Measurements from ENCODE around the gene FAM20A. TPM values are rescaled to one million over a fixed set of nuclear protein-coding genes. Genes with fewer than 3 reads are reported as not detected.
"Not testable (repeated sequence)": the region's sequence is repeated elsewhere in the genome, so short reads cannot be mapped to it uniquely, and the experiment has no call there.

Gene FAM20A
- total RNA-seq, 2 donors from 2014 or later: not detected

GRCh38 chr17:68522266-68522665, 78.9 kb downstream of the FAM20A start:
- no peak overlapping the region for H3K4me3 Mint-ChIP-seq
- peaks cover 38 to 45% of the 10 kb centered on the region in 2 donors for H3K4me1 Mint-ChIP-seq (ENCODE audit: low read depth in 2 of 2)
- no peak for ATAC-seq
- no peak overlapping the region for H3K27ac Mint-ChIP-seq
- peaks cover 47% of the 10 kb centered on the region for H3K36me3 Mint-ChIP-seq
- DNase-seq (ENCODE audit: low spot score): no peak
- no peaks in the 10 kb centered on the region for H3K27me3 Mint-ChIP-seq
- no peaks in the 10 kb centered on the region for H3K9me3 Mint-ChIP-seq

GRCh38 chr17:68519911-68520310, 81.3 kb downstream of the FAM20A start:
- no peaks in the 10 kb centered on the region for H3K27me3 Mint-ChIP-seq
- DNase-seq (ENCODE audit: low spot score) (no peak), ATAC-seq (no peak)
- peaks cover 40 to 43% of the 10 kb centered on the region in 2 donors for H3K4me1 Mint-ChIP-seq (ENCODE audit: low read depth in 2 of 2)
- H3K36me3 Mint-ChIP-seq: peaks cover 46% of the 10 kb centered on the region
- H3K9me3 Mint-ChIP-seq: no peaks in the 10 kb centered on the region
- peak overlapping the region in 1 of 2 donors; percentile 13 for H3K27ac Mint-ChIP-seq
- H3K4me3 Mint-ChIP-seq: no peak overlapping the region

- H3K4me3 Mint-ChIP-seq; ATAC-seq; DNase-seq (ENCODE audit: low spot score); H3K9me3 Mint-ChIP-seq; H3K27me3 Mint-ChIP-seq: not testable (repeated sequence)
- peak overlapping the region in 1 of 2 donors; percentile 53 for H3K27ac Mint-ChIP-seq
- H3K36me3 Mint-ChIP-seq: peaks cover 40% of the 10 kb centered on the region
- H3K4me1 Mint-ChIP-seq (ENCODE audit: low read depth in 2 of 2): peaks cover 48 to 51% of the 10 kb centered on the region in 2 donors
Measured at GRCh38 chr17:68519051-68519450, 82.1 kb downstream of the FAM20A start.

- H3K27ac Mint-ChIP-seq: no peak overlapping the region
- H3K27me3 Mint-ChIP-seq: no peaks in the 10 kb centered on the region
- DNase-seq (ENCODE audit: low spot score) (no peak), ATAC-seq (no peak)
- peaks cover 37% of the 10 kb centered on the region for H3K36me3 Mint-ChIP-seq
- H3K4me1 Mint-ChIP-seq (ENCODE audit: low read depth in 2 of 2): peaks cover 56 to 59% of the 10 kb centered on the region in 2 donors
- no peaks in the 10 kb centered on the region for H3K9me3 Mint-ChIP-seq
- H3K4me3 Mint-ChIP-seq: no peak overlapping the region
Measured at GRCh38 chr17:68518063-68518815, 82.9 kb downstream of the FAM20A start.

GRCh38 chr17:68517605-68518004, 83.6 kb downstream of the FAM20A start:
- peaks cover 60% of the 10 kb centered on the region in 2 donors for H3K4me1 Mint-ChIP-seq (ENCODE audit: low read depth in 2 of 2)
- not testable (repeated sequence) for DNase-seq (ENCODE audit: low spot score); ATAC-seq; H3K27ac Mint-ChIP-seq; H3K27me3 Mint-ChIP-seq; H3K4me3 Mint-ChIP-seq; H3K9me3 Mint-ChIP-seq
- peaks cover 42% of the 10 kb centered on the region for H3K36me3 Mint-ChIP-seq

- no peak for ATAC-seq
- Mint-ChIP-seq H3K9me3 (no peaks in the 10 kb centered on the region), H3K27me3 (no peaks in the 10 kb centered on the region), H3K4me1 (ENCODE audit: low read depth in 2 of 2) (peaks cover 57 to 65% of the 10 kb centered on the region in 2 donors), H3K27ac (no peak overlapping the region), H3K36me3 (peaks cover 36% of the 10 kb centered on the region), H3K4me3 (no peak overlapping the region)
- no peak for DNase-seq (ENCODE audit: low spot score)
Measured at GRCh38 chr17:68516732-68517131, 84.4 kb downstream of the FAM20A start.

GRCh38 chr17:68514831-68515635, 86.1 kb downstream of the FAM20A start:
- Mint-ChIP-seq H3K9me3 (no peaks in the 10 kb centered on the region), H3K4me3 (peak overlapping the region; percentile 99), H3K27me3 (no peaks in the 10 kb centered on the region), H3K27ac (peak overlapping the region; percentile 94 to 99), H3K36me3 (peaks cover 36% of the 10 kb centered on the region), H3K4me1 (ENCODE audit: low read depth in 2 of 2) (peaks cover 65 to 75% of the 10 kb centered on the region in 2 donors)
- DNase-seq (ENCODE audit: low spot score) (no peak), ATAC-seq (no peak)

GRCh38 chr17:68513932-68514331, 87.2 kb downstream of the FAM20A start:
- DNase-seq (ENCODE audit: low spot score) (no peak), ATAC-seq (no peak)
- Mint-ChIP-seq H3K36me3 (peaks cover 32% of the 10 kb centered on the region), H3K27ac (peak overlapping the region; percentile 94 to 99), H3K4me1 (ENCODE audit: low read depth in 2 of 2) (peaks cover 64 to 77% of the 10 kb centered on the region in 2 donors), H3K9me3 (no peaks in the 10 kb centered on the region), H3K27me3 (no peaks in the 10 kb centered on the region), H3K4me3 (peak overlapping the region; percentile 99)

GRCh38 chr17:68512960-68513474, 88.2 kb downstream of the FAM20A start:
- Mint-ChIP-seq H3K27ac (peak overlapping the region; percentile 94 to 99), H3K4me3 (peak overlapping the region; percentile 99), H3K36me3 (peaks cover 29% of the 10 kb centered on the region), H3K27me3 (no peaks in the 10 kb centered on the region), H3K4me1 (ENCODE audit: low read depth in 2 of 2) (peaks cover 68 to 82% of the 10 kb centered on the region in 2 donors), H3K9me3 (no peaks in the 10 kb centered on the region)
- DNase-seq (ENCODE audit: low spot score) (no peak), ATAC-seq (no peak)

- H3K4me3 Mint-ChIP-seq: peak within 1 kb of the TSS; percentile 99
- peak; percentile 94 for DNase-seq (ENCODE audit: low spot score)
- peak within 1 kb of the TSS; percentile 94 to 99 for H3K27ac Mint-ChIP-seq
- ATAC-seq: peak; percentile 94 to 95
- peaks cover 28% of the 10 kb centered on the region for H3K36me3 Mint-ChIP-seq
- no peaks in the 10 kb centered on the region for H3K27me3 Mint-ChIP-seq
- H3K4me1 Mint-ChIP-seq (ENCODE audit: low read depth in 2 of 2): peaks cover 66 to 85% of the 10 kb centered on the region in 2 donors
- no peaks in the 10 kb centered on the region for H3K9me3 Mint-ChIP-seq
Measured at GRCh38 chr17:68512247-68512959, 88.8 kb downstream of the FAM20A start, which contains the start of gene PRKAR1A. PRKAR1A (plus strand) TSS chr17:68512430; CDS start chr17:68515400, 2,970 bp downstream.

GRCh38 chr17:68511671-68512246, 89.4 kb downstream of the FAM20A start:
- peak; percentile 84 for DNase-seq (ENCODE audit: low spot score)
- no peaks in the 10 kb centered on the region for H3K27me3 Mint-ChIP-seq
- H3K4me3 Mint-ChIP-seq: peak overlapping the region; percentile 99
- peaks cover 66 to 85% of the 10 kb centered on the region in 2 donors for H3K4me1 Mint-ChIP-seq (ENCODE audit: low read depth in 2 of 2)
- peak; percentile 70 to 75 for ATAC-seq
- no peaks in the 10 kb centered on the region for H3K9me3 Mint-ChIP-seq
- peaks cover 21% of the 10 kb centered on the region for H3K36me3 Mint-ChIP-seq
- H3K27ac Mint-ChIP-seq: peak overlapping the region; percentile 94 to 99

GRCh38 chr17:68511254-68511670, 89.9 kb downstream of the FAM20A start:
- no peaks in the 10 kb centered on the region for H3K27me3 Mint-ChIP-seq
- peak overlapping the region; percentile 99 for H3K4me3 Mint-ChIP-seq
- peak overlapping the region; percentile 94 to 99 for H3K27ac Mint-ChIP-seq
- no peaks in the 10 kb centered on the region for H3K9me3 Mint-ChIP-seq
- H3K4me1 Mint-ChIP-seq (ENCODE audit: low read depth in 2 of 2): peaks cover 64 to 82% of the 10 kb centered on the region in 2 donors
- DNase-seq (ENCODE audit: low spot score): no peak
- ATAC-seq: no peak
- peaks cover 18% of the 10 kb centered on the region for H3K36me3 Mint-ChIP-seq
